ENCODE data around the gene CNPY3. TPM values are rescaled to one million over a fixed set of nuclear protein-coding genes. Genes with fewer than 3 reads are reported as not detected.
"Not testable (repeated sequence)": the region's sequence is repeated elsewhere in the genome, so short reads cannot be mapped to it uniquely, and the experiment has no call there.

CNPY3 gene
- polyA plus RNA-seq (15.8 to 30.9 TPM (median 19.7 TPM) in 3 replicates), polyA minus RNA-seq (15.5 to 22.5 TPM (median 17.9 TPM) in 3 replicates)
- 17.5 TPM for polyA plus RNA-seq (2011; ENCODE audit: low read depth)
- 13.6 and 22.5 TPM in 2 replicates for polyA plus RNA-seq (2011; cell fraction: cytosol; rRNA removed)
- polyA plus RNA-seq (2011; cell fraction: nucleus; rRNA removed) = 21.3 and 22.4 TPM in 2 replicates
- polyA plus RNA-seq (2012; ENCODE audit: low replicate concordance) = 15.1 and 28.1 TPM in 2 replicates
- polyA minus RNA-seq (2011; cell fraction: cytosol; rRNA and poly(A)+ RNA removed) = 19.0 TPM
- 10.4 and 12.6 TPM in 2 replicates for polyA minus RNA-seq (2011; cell fraction: nucleus; rRNA and poly(A)+ RNA removed)

- Histone ChIP-seq H3K9me1 (ENCODE audit: control insufficient read depth, extremely low read depth, insufficient read depth, low read length) (no peaks in the 10 kb centered on the region), H3K27ac (ENCODE audit: control insufficient read depth, insufficient read depth, low read length) (peak within 1 kb of the TSS; percentile 86), H3K4me1 (ENCODE audit: control insufficient read depth, extremely low read depth, insufficient read depth, low read length) (peaks cover 17% of the 10 kb centered on the region), H3K4me3 (ENCODE audit: control insufficient read depth in 2 of 3, extremely low read depth in 1 of 3, insufficient read depth in 2 of 3, low read depth in 1 of 3, low read length in 3 of 3) (peak within 1 kb of the TSS; percentile 63 to 98 (median 95)), H3K36me3 (ENCODE audit: control insufficient read depth in 2 of 2, extremely low read depth in 1 of 2, insufficient read depth in 2 of 2, low read length in 2 of 2) (peaks cover 0 to 4% of the 10 kb centered on the region in 2 experiments), H4K20me1 (ENCODE audit: control insufficient read depth, extremely low read depth, insufficient read depth, low read length) (no peaks in the 10 kb centered on the region), H3K9ac (ENCODE audit: control insufficient read depth, extremely low read depth, insufficient read depth, low read length) (peak within 1 kb of the TSS; percentile 80), H3K27me3 (ENCODE audit: control insufficient read depth, extremely low read depth, insufficient read depth, low read length) (no peaks in the 10 kb centered on the region), H3K79me2 (ENCODE audit: control insufficient read depth, insufficient read depth, low read length) (peaks cover 31% of the 10 kb centered on the region), H3K4me2 (ENCODE audit: control insufficient read depth, extremely low read depth, insufficient read depth, low read depth, low read length) (peak within 1 kb of the TSS; percentile 96), H3K9me3 (ENCODE audit: control insufficient read depth, low read depth, low read length) (no peaks in the 10 kb centered on the region), H2AFZ (ENCODE audit: control insufficient read depth, low read length) (peak within 1 kb of the TSS; percentile 79)
- no peak for TF ChIP-seq EZH2 (IDR thresholded peaks at IDR 0.05; ENCODE audit: low read length)
- DNase-seq (ENCODE audit: low read depth, low spot score) = peak; percentile 90
- FAIRE-seq = no peak
- dilution Hi-C loops (cut with MboI; ENCODE audit: extremely low pct_ligation_motif_present, low sequenced_read_pairs) = no loop called here
Observed at GRCh38 chr6:42928986-42929820, at the start of gene CNPY3. TSS of gene CNPY3 (plus strand) at chr6:42929480. CDS start at chr6:42929571, 91 bp downstream.

- Histone ChIP-seq H3K9ac (ENCODE audit: control insufficient read depth, extremely low read depth, insufficient read depth, low read length) (peak overlapping the region; percentile 94), H3K27ac (ENCODE audit: control insufficient read depth, insufficient read depth, low read length) (peak overlapping the region; percentile 90), H3K79me2 (ENCODE audit: control insufficient read depth, insufficient read depth, low read length) (peaks cover 53% of the 10 kb centered on the region), H3K36me3 (ENCODE audit: control insufficient read depth in 2 of 2, extremely low read depth in 1 of 2, insufficient read depth in 2 of 2, low read length in 2 of 2) (peaks cover 16 to 18% of the 10 kb centered on the region in 2 experiments), H2AFZ (ENCODE audit: control insufficient read depth, low read length) (peak overlapping the region; percentile 98), H3K4me2 (ENCODE audit: control insufficient read depth, extremely low read depth, insufficient read depth, low read depth, low read length) (peak overlapping the region; percentile 88), H3K4me3 (ENCODE audit: control insufficient read depth in 2 of 3, extremely low read depth in 1 of 3, insufficient read depth in 2 of 3, low read depth in 1 of 3, low read length in 3 of 3) (peak overlapping the region; percentile 84 to 97 (median 85))
- DNase-seq (ENCODE audit: low read depth, low spot score); H3K27me3 ChIP-seq (ENCODE audit: control insufficient read depth, extremely low read depth, insufficient read depth, low read length); H3K9me3 ChIP-seq (ENCODE audit: control insufficient read depth, low read depth, low read length); H3K4me1 ChIP-seq (ENCODE audit: control insufficient read depth, extremely low read depth, insufficient read depth, low read length); dilution Hi-C loops (cut with MboI; ENCODE audit: extremely low pct_ligation_motif_present, low sequenced_read_pairs); H3K9me1 ChIP-seq (ENCODE audit: control insufficient read depth, extremely low read depth, insufficient read depth, low read length); H4K20me1 ChIP-seq (ENCODE audit: control insufficient read depth, extremely low read depth, insufficient read depth, low read length); FAIRE-seq: not testable (repeated sequence)
Observed at GRCh38 chr6:42880240-42880817, 49.0 kb upstream of the CNPY3 start.

DNA sequence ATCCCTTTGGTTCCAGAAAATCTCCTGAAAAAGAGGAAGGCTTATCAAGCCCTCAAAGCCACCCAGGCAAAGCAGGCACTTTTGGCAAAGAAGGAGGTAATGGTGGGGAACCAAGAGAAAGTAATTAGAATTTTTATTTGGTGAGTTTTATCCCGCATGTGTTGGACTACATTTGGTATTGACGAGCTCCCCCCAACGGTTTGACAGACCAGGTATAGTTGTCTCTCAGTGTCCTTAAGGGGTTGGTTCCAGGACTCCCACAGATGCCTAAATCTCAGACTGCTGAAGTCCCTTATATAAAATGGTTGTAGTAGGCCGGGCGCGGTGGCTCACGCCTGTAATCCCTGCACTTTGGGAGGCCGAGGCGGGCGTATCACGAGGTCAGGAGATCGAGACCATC lies 48.4 kb upstream of the CNPY3 start:
- DNase-seq (ENCODE audit: low read depth, low spot score); H3K9me3 ChIP-seq (ENCODE audit: control insufficient read depth, low read depth, low read length); H3K4me1 ChIP-seq (ENCODE audit: control insufficient read depth, extremely low read depth, insufficient read depth, low read length); FAIRE-seq; H3K9me1 ChIP-seq (ENCODE audit: control insufficient read depth, extremely low read depth, insufficient read depth, low read length); H2AFZ ChIP-seq (ENCODE audit: control insufficient read depth, low read length); dilution Hi-C loops (cut with MboI; ENCODE audit: extremely low pct_ligation_motif_present, low sequenced_read_pairs); H3K27me3 ChIP-seq (ENCODE audit: control insufficient read depth, extremely low read depth, insufficient read depth, low read length); H4K20me1 ChIP-seq (ENCODE audit: control insufficient read depth, extremely low read depth, insufficient read depth, low read length): not testable (repeated sequence)
- H3K79me2 ChIP-seq (ENCODE audit: control insufficient read depth, insufficient read depth, low read length) = peaks cover 56% of the 10 kb centered on the region
- H3K4me2 ChIP-seq (ENCODE audit: control insufficient read depth, extremely low read depth, insufficient read depth, low read depth, low read length) = peak overlapping the region; percentile 88
- TF ChIP-seq, protein P1, sequence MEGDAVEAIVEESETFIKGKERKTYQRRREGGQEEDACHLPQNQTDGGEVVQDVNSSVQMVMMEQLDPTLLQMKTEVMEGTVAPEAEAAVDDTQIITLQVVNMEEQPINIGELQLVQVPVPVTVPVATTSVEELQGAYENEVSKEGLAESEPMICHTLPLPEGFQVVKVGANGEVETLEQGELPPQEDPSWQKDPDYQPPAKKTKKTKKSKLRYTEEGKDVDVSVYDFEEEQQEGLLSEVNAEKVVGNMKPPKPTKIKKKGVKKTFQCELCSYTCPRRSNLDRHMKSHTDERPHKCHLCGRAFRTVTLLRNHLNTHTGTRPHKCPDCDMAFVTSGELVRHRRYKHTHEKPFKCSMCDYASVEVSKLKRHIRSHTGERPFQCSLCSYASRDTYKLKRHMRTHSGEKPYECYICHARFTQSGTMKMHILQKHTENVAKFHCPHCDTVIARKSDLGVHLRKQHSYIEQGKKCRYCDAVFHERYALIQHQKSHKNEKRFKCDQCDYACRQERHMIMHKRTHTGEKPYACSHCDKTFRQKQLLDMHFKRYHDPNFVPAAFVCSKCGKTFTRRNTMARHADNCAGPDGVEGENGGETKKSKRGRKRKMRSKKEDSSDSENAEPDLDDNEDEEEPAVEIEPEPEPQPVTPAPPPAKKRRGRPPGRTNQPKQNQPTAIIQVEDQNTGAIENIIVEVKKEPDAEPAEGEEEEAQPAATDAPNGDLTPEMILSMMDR (optimal IDR thresholded peaks at IDR 0.05 in 1 of 3, IDR thresholded peaks at IDR 0.05 in 1 of 3, conservative IDR thresholded peaks at IDR 0.05 in 1 of 3; ENCODE audit: extremely low read depth in 1 of 3, insufficient read depth in 2 of 3, low read length in 3 of 3) = peak in 1 of 3 experiments; percentile 4
- peak overlapping the region; percentile 94 for H3K9ac ChIP-seq (ENCODE audit: control insufficient read depth, extremely low read depth, insufficient read depth, low read length)
- peak overlapping the region; percentile 90 for H3K27ac ChIP-seq (ENCODE audit: control insufficient read depth, insufficient read depth, low read length)
- peaks cover 19 to 23% of the 10 kb centered on the region in 2 experiments for H3K36me3 ChIP-seq (ENCODE audit: control insufficient read depth in 2 of 2, extremely low read depth in 1 of 2, insufficient read depth in 2 of 2, low read length in 2 of 2)
- H3K4me3 ChIP-seq (ENCODE audit: control insufficient read depth in 2 of 3, extremely low read depth in 1 of 3, insufficient read depth in 2 of 3, low read depth in 1 of 3, low read length in 3 of 3) = peak overlapping the region; percentile 84 to 97 (median 85)

Data from keratinocyte (primary cell).